ENCODE results near the gene LYRM9. TPM values are rescaled to one million over a fixed set of nuclear protein-coding genes. Genes with fewer than 3 reads are reported as not detected.

The LYRM9 gene
- total and polyA plus RNA-seq, 9 of the 15 experiments (the other 6 are each of a cell fraction or from before 2014, with no cell fraction given): 0.98 to 4.7 (median 1.8) TPM

DNA sequence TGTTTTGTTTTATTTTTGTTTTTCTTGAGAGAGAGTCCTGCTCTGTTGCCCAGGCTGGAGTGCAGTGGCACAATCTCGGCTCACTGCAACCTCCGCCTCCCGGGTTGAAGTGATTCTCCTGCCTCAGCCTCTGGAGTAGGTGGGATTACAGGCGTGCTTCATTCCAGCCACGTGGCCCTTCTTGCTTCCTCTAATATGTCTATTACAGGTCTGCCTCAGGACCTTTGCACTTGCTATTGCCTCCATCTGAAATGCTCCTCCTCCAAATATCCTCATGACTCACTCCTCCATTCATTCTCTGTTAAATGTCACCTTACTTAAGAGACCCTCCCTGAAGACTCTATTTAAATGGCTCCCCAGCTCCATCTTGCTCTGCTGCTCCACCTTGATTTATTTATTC, 39.0 kb downstream of the LYRM9 start:
- Histone ChIP-seq H3K79me2 (ENCODE audit: control insufficient read depth, insufficient read depth, low read length) (no peaks in the 10 kb centered on the region), H3K27me3 (ENCODE audit: control insufficient read depth in 2 of 2, insufficient read depth in 2 of 2, low read length in 2 of 2) (peaks cover 10 to 34% of the 10 kb centered on the region in 2 experiments; a peak in 4 of 5 replicates), H3K36me3 (ENCODE audit: control insufficient read depth, insufficient read depth, low read length) (no peaks in the 10 kb centered on the region), H3K27ac (ENCODE audit: extremely low read depth, low read depth, low read length) (no peak overlapping the region), H3K9me3 (replicated peaks; ENCODE audit: control insufficient read depth, insufficient read depth, low read depth, low read length) (no peaks in the 10 kb centered on the region; the same call in 1 of the 2 replicates), H3K9me1 (ENCODE audit: control insufficient read depth, insufficient read depth, low read length) (no peaks in the 10 kb centered on the region), H4K20me1 (replicated peaks; ENCODE audit: control insufficient read depth, insufficient read depth, low read length) (no peaks in the 10 kb centered on the region), H3K4me1 (replicated peaks in 1 of 2; ENCODE audit: control insufficient read depth in 2 of 2, insufficient read depth in 2 of 2, low read length in 2 of 2) (no peaks in the 10 kb centered on the region; a peak in 1 of 5 replicates), H3K4me3 (no peak overlapping the region), H3K4me2 (ENCODE audit: insufficient read depth, low read length) (no peak overlapping the region), H2AFZ (ENCODE audit: low read depth, low read length) (no peak overlapping the region), H3K9ac (ENCODE audit: insufficient read depth in 1 of 2, low read depth in 2 of 2, low read length in 2 of 2) (no peak overlapping the region)
- no peak for DNase-seq (ENCODE audit: extremely low read depth in 1 of 4, low spot score in 3 of 4)
- no peak for ATAC-seq
- ChIA-PET POLR2A (interaction anchor here (0.6 kb wide), 1 partner anchor 1661 kb away, joined by 4 read pairs; no protein-coding TSS in a partner anchor), CTCF (ENCODE audit: low intra/inter-chr PET ratio) (no interaction called here)
- intact Hi-C loops (cut with micrococcal nuclease) (no loop called here), in situ Hi-C loops (cut with MboI) (no loop called here)
- FAIRE-seq: no peak
- no TSS peak for BruUV-seq (replicated peaks)
- WGBS (ENCODE audit: insufficient coverage, low coverage, missing lambda C conversion rate): 5% methylated on average over 5 of the region's 5 CpGs
- TF ChIP-seq KDM1A (IDR thresholded peaks at IDR 0.05): 0 out of 4 replicates have a peak, but pooled peaks of 1 of the 2 experiments have one; percentile 8
- TF ChIP-seq KAT2B (IDR thresholded peaks at IDR 0.05; ENCODE audit: low read depth, low read length): no peak
- TF ChIP-seq RBM25 (IDR thresholded peaks at IDR 0.05; ENCODE audit: low read depth, low read length, severe bottlenecking): peak; percentile 66
- TF ChIP-seq SMARCA5 (IDR thresholded peaks at IDR 0.05): 0 out of 2 replicates have a peak, but pooled peaks have one; percentile 25
- TF ChIP-seq ZC3H8 (IDR thresholded peaks at IDR 0.05): no peak
- 0 out of 2 replicates have a peak, but pooled peaks have one; percentile 21 for TF ChIP-seq BCOR (IDR thresholded peaks at IDR 0.05)
- TF ChIP-seq ARID1B (IDR thresholded peaks at IDR 0.05): no peak

DNA sequence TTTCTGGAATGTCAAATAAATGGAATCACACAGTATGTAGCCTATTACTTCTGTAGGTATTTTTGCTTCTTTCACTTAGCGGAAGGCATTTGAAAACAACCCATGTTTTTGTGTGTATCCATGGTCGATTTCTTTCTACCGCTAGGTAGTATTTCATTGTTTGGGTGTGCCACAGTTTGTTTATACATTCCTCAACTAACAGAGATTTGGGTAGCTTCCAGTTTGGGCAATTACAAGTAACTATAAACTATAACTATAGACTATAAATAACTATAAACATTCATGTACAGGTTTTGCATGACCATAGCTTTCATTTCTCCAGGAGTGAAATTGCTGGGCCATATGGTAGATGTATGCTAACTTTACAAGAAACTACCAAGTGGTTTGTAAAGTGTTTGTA, 40.1 kb downstream of the LYRM9 start:
- POLR2A ChIA-PET: no interaction called here
- DNase-seq (ENCODE audit: extremely low read depth in 1 of 4, low spot score in 3 of 4) (no peak), ATAC-seq (no peak), FAIRE-seq (no peak)
- no peaks in the 10 kb centered on the region; a peak in 1 of 5 replicates for H3K4me1 ChIP-seq (replicated peaks in 1 of 2; ENCODE audit: control insufficient read depth in 2 of 2, insufficient read depth in 2 of 2, low read length in 2 of 2)
- H3K4me3 ChIP-seq: no peak overlapping the region
- no peaks in the 10 kb centered on the region for H3K79me2 ChIP-seq (ENCODE audit: control insufficient read depth, insufficient read depth, low read length)
- H3K9me1 ChIP-seq (ENCODE audit: control insufficient read depth, insufficient read depth, low read length): no peaks in the 10 kb centered on the region
- WGBS (ENCODE audit: insufficient coverage, low coverage, missing lambda C conversion rate): 3% methylated on average over 3 of the region's 3 CpGs
- peaks cover 7 to 26% of the 10 kb centered on the region in 2 experiments; a peak in 3 of 5 replicates for H3K27me3 ChIP-seq (ENCODE audit: control insufficient read depth in 2 of 2, insufficient read depth in 2 of 2, low read length in 2 of 2)
- H3K4me2 ChIP-seq (ENCODE audit: insufficient read depth, low read length): no peak overlapping the region
- in situ Hi-C loops (cut with MboI) (no loop called here), intact Hi-C loops (cut with micrococcal nuclease) (no loop called here)
- H4K20me1 ChIP-seq (replicated peaks; ENCODE audit: control insufficient read depth, insufficient read depth, low read length): no peaks in the 10 kb centered on the region
- H3K9me3 ChIP-seq (replicated peaks; ENCODE audit: control insufficient read depth, insufficient read depth, low read depth, low read length): no peaks in the 10 kb centered on the region
- CTCF ChIA-PET (ENCODE audit: low intra/inter-chr PET ratio): no interaction called here
- no peak overlapping the region for H3K9ac ChIP-seq (ENCODE audit: insufficient read depth in 1 of 2, low read depth in 2 of 2, low read length in 2 of 2)
- no peak overlapping the region for H3K27ac ChIP-seq (ENCODE audit: extremely low read depth, low read depth, low read length)
- no peaks in the 10 kb centered on the region for H3K36me3 ChIP-seq (ENCODE audit: control insufficient read depth, insufficient read depth, low read length)
- BruUV-seq (replicated peaks): no TSS peak
- no peak overlapping the region for H2AFZ ChIP-seq (ENCODE audit: low read depth, low read length)
- TF ChIP-seq ZNF589 (CRISPR knock-in tag; IDR thresholded peaks at IDR 0.05; ENCODE audit: low read depth) (no peak), PTRF (tag; IDR thresholded peaks at IDR 0.05) (no peak), MEF2A (IDR thresholded peaks at IDR 0.05; ENCODE audit: control insufficient read depth, low read depth, low read length) (no peak), SLC30A9 (CRISPR knock-in tag; IDR thresholded peaks at IDR 0.05) (no peak), XRCC3 (IDR thresholded peaks at IDR 0.05) (no peak), FUS (optimal IDR thresholded peaks at IDR 0.05; ENCODE audit: low read depth, low read length) (no peak), NFATC3 (IDR thresholded peaks at IDR 0.05) (no peak), TBP (optimal IDR thresholded peaks at IDR 0.05; ENCODE audit: low read depth, low read length) (no peak)
- TF ChIP-seq, protein P1, sequence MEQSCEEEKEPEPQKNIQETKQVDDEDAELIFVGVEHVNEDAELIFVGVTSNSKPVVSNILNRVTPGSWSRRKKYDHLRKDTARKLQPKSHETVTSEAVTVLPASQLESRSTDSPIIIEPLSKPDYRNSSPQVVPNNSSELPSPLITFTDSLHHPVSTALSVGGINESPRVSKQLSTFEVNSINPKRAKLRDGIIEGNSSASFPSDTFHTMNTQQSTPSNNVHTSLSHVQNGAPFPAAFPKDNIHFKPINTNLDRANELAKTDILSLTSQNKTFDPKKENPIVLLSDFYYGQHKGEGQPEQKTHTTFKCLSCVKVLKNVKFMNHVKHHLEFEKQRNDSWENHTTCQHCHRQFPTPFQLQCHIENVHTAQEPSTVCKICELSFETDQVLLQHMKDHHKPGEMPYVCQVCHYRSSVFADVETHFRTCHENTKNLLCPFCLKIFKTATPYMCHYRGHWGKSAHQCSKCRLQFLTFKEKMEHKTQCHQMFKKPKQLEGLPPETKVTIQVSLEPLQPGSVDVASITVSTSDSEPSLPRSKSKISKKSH (CRISPR knock-in tag; IDR thresholded peaks at IDR 0.05): no peak

Measured in K562 (cell line).